ENCODE measurements around the gene ATF7.

- TF ChIP-seq CTCF (IDR thresholded peaks at IDR 0.05; ENCODE audit: low read depth, low read length), result no peak
- no peak for TF ChIP-seq EZH2phosphoT487 (IDR thresholded peaks at IDR 0.05; ENCODE audit: low read depth)
Measured at GRCh38 chr12:53558631-53559030, 67.6 kb downstream of the ATF7 start.

All from OCI-LY3 (cell line).